HepG2 (cell line): Measurements from ENCODE around the gene GNAZ.

Experiments used
- ATF3 ChIP-seq: sonication (generic); formaldehyde crosslinking; IDR thresholded peaks from 2 replicates; pipeline ENCODE4 v1.4.0; 2020; ENCODE audit warnings: missing genetic modification reagents
- CTCF ChIP-seq: sonication (generic); formaldehyde crosslinking; IDR thresholded peaks from 2 replicates; pipeline ENCODE4 v1.5.0; 2020; ENCODE audit warnings: mild to moderate bottlenecking, missing genetic modification reagents, moderate library complexity
- HCFC1 ChIP-seq: fragments of 150-350 bp; IDR thresholded peaks from 2 replicates; pipeline ENCODE4 v1.6.1; 2014; ENCODE audit warnings: low read depth, low read length
- KDM4B ChIP-seq: sonication (generic); formaldehyde crosslinking; IDR thresholded peaks from 2 replicates; pipeline ENCODE4 v1.4.0; 2020; ENCODE audit warnings: missing genetic modification reagents
- NR3C1 ChIP-seq: sonication (generic); formaldehyde crosslinking; IDR thresholded peaks from 2 replicates; pipeline ENCODE4 v1.4.0; 2020; ENCODE audit warnings: missing genetic modification reagents
- PHF8 ChIP-seq: sonication (generic); formaldehyde crosslinking; IDR thresholded peaks from 2 replicates; pipeline ENCODE4 v1.5.0; 2020; ENCODE audit warnings: missing genetic modification reagents
- POLR2AphosphoS5 ChIP-seq: IDR thresholded peaks from 2 replicates; pipeline ENCODE4 v1.6.1; 2012; ENCODE audit warnings: low read depth, low read length
- ZNF274 ChIP-seq: sonication (generic); formaldehyde crosslinking; IDR thresholded peaks from 2 replicates; pipeline ENCODE4 v1.5.1; 2020; ENCODE audit warnings: mild to moderate bottlenecking, missing genetic modification reagents
- ZNF883 ChIP-seq: sonication (generic); formaldehyde crosslinking; IDR thresholded peaks from 2 replicates; pipeline ENCODE4 v1.5.1; 2020; ENCODE audit warnings: mild to moderate bottlenecking, missing genetic modification reagents; ENCODE audit errors: not compliant biosample characterization
- TF ChIP-seq, protein P1 (sequence below): conservative IDR thresholded peaks from 2 replicates; pipeline ENCODE4 v1.6.1; 2018; ENCODE audit warnings: missing genetic modification reagents

GRCh38 chr22:23110922-23111527 is 40.7 kb downstream of the GNAZ start:
- TF ChIP-seq POLR2AphosphoS5 (no peak), PHF8 (CRISPR knock-in tag) (no peak), ZNF883 (CRISPR knock-in tag) (no peak), ATF3 (CRISPR knock-in tag) (no peak), NR3C1 (CRISPR knock-in tag) (no peak), CTCF (0 out of 2 replicates have a peak, but pooled peaks have one; percentile 21), KDM4B (CRISPR knock-in tag) (no peak), HCFC1 (no peak), ZNF274 (CRISPR knock-in tag) (no peak)
- TF ChIP-seq, protein P1, sequence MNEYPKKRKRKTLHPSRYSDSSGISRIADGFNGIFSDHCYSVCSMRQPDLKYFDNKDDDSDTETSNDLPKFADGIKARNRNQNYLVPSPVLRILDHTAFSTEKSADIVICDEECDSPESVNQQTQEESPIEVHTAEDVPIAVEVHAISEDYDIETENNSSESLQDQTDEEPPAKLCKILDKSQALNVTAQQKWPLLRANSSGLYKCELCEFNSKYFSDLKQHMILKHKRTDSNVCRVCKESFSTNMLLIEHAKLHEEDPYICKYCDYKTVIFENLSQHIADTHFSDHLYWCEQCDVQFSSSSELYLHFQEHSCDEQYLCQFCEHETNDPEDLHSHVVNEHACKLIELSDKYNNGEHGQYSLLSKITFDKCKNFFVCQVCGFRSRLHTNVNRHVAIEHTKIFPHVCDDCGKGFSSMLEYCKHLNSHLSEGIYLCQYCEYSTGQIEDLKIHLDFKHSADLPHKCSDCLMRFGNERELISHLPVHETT (CRISPR knock-in tag): no peak
